GM18508 (cell line): ENCODE measurements around the gene URI1.
"Not testable (repeated sequence)": the region's sequence is repeated elsewhere in the genome, so short reads cannot be mapped to it uniquely, and the experiment has no call there.

Source experiments
- ATAC-seq: cut with Tn5 transposase; IDR thresholded peaks from one replicate; pipeline ENCODE4 v1.9.1; 2021; ENCODE audit warnings: moderate number of reproducible peaks; ENCODE audit not compliant: insufficient read depth, unreplicated experiment

URI1 gene

DNA sequence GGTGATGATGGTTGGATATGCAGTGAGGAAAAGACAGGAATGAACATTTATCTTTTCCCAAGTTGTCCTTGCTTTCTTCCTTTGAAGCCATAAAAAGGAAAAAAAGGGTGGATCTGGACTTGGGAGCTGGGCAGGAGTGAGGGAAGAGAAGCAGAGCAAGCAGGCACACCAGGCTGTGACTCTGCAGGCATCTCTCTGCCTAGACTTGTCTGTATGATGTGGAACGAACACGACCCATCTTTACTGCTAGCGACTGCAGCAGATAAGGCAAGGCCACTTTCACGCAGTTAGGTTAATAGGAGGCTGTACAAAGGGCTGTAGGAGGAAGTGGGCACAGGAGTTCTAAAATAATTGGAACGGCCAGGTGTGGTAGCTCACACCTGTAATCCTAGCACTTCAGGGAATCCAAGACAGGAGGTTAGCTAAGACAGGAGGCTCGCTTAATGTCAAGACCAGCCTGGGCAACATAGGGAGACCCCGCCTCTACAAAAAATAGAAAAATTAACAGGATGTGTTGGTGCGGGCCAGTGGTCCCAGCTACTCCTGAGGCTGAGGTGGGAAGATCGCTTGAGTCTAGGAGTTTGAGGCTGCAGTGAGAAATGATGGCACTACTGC, 961 bp upstream of the URI1 start:
- no peak for ATAC-seq

GRCh38 chr19:29942404-29943261, 594 bp downstream of the URI1 start:
- no peak for ATAC-seq

DNA sequence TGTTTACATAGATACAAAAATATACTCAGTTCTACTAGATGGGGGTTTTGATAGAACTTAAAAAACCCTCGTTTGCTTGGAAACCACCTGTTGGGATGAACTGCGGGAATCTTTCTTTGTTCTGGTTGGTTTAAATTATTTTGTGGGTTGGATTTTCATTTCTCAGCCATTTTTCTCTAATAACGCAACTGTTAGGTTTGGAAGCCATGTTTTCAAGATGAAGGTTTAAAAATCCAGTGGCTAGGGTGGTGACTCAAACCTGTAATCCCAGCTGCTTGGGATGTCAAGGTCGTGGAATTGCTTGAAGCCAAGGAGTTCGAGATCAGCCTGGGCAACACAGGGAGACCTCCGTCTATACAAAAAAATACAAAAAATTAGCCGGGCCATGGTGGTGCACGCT, 1.6 kb downstream of the URI1 start:
- no peak for ATAC-seq

DNA sequence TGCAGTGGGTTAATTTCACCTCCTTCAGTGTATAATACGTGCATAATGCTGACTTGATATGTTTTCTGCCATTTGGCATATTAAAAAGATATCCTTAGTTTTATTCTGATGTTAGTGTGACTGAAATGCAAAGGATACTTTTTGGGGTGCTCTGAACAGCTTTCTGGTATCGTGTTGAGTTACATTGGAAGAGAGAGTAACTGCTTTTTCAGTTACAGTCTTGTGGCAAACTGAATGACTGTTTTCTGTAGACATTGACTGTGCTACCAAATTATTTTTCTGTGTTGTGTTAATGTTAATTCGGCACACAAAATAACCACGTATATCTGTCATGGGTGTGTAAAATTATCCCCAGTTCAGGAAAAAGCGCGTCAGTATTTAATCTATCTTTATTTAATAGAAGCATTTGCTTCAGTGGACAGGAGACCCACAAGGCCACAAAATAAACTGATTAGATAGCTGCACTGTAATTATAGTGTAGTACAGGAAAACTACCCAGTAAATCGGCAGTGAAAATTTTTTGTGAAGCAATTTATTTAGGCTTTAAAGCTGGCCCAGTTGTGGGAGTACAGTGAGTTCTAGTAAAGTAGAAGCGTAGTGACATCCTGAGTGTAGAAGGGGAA, 2.5 kb downstream of the URI1 start:
- ATAC-seq: no peak

- ATAC-seq: no peak
Observed at GRCh38 chr19:29945017-29945416, 3.0 kb downstream of the URI1 start.

- no peak for ATAC-seq
Observed at GRCh38 chr19:29945433-29945832, 3.4 kb downstream of the URI1 start.

- no peak for ATAC-seq
Observed at GRCh38 chr19:29946645-29947044, 4.6 kb downstream of the URI1 start.

DNA sequence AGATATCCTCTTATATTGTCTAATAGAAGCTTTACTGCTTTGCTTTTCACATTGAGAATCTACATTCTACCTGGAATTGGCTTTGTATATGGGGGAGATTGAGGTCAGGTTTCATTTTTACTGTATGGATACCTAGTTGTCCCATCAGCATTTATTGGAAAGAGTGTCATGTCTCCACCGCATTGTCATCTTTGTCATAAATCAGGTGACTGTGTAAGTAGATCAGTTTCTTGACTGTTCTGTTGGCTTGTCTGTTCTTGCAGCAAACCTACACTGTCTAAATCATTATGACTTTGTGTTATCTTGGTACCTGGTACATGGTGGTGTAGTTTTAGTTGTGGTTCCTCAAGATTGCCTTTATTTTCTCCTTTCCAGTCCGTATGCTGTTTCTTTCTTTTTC, 5.8 kb downstream of the URI1 start:
- no peak for ATAC-seq

DNA sequence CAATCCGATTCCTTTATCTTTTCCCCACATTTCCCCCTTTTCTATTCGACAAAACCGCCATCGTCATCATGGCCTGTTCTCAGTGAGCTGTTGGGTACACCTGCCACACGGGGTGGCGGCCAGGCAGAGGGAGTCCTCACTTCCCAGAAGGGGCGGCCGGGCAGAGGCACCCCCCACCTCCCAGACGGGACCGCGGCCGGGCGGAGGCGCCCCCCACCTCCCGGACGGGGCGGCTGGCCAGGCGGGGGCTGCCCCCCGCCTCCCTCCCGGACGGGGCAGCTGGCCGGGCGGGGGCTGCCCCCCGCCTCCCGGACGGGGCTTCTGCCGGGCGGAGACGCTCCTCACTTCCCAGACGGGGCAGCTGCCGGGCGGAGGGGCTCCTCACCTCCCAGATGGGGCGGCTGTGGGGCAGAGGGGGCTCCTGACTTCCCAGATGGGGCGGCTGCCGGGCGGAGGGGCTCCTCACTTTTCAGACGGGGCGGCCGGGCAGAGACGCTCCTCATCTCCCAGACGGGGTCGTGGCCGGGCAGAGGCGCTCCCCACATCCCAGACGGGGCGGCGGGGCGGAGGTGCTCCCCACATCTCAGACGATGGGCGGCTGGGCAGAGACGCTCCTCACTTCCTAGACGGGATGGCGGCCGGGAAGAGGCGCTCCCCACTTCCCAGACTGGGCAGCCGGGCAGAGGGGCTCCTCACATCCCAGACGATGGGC, 6.9 kb downstream of the URI1 start:
- not testable (repeated sequence) for ATAC-seq

DNA sequence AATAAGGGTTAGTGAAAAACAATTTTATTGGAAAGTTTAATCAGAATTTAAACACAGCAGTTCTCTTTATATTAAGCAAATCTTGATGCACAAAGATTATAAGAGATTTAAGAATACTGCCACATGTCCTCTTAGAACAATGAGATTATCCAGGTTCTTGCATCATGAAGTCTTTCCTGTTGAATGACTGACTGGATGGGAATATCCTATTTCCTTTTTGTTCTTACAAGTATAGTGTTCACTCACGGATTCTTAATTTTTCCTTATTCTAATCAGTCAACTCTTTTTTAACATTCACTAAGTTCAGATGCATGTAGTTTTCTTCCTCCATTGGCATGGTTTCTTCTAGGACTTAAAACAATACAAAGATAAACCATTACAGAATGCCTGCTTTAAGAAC, 10.1 kb downstream of the URI1 start:
- no peak for ATAC-seq

DNA sequence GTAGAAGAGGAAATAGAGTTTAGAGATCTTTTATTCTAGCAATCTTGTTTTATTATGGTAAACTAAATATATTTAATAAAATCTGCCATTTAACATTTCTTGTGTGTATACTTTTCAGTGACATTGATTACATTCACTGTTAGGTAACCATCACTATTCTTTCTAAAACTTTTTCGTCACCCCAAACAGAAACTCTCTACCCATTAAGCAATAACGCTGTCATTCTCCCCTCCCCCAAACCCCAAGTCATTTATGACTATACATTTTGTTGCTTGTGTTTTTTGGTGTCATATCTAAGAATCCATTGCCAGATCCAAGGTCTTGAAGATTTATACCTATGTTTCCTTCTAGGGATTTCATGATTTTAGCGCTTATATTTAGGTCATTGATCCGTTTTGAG, 10.6 kb downstream of the URI1 start:
- no peak for ATAC-seq

- no peak for ATAC-seq
Observed at GRCh38 chr19:29953352-29954247, 11.6 kb downstream of the URI1 start.

DNA sequence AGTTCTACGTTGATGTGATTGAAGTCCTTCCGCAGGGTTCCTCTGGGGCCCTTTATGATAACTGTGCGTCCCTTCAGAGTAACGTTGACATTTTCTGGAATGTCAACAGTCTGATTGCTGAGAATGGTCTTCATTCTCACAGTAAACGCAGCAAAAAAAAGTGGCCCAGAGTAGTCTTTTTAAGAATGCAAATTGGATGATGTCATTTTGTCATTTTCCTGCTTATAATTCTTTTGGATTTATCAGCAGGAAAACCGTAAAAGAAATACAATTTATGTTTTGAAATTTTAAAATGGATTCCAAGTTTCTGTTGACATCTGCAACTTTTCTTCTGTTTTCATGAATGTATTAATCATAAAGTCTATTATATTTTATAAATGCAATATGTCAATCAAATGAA, 14.8 kb downstream of the URI1 start:
- ATAC-seq: no peak

DNA sequence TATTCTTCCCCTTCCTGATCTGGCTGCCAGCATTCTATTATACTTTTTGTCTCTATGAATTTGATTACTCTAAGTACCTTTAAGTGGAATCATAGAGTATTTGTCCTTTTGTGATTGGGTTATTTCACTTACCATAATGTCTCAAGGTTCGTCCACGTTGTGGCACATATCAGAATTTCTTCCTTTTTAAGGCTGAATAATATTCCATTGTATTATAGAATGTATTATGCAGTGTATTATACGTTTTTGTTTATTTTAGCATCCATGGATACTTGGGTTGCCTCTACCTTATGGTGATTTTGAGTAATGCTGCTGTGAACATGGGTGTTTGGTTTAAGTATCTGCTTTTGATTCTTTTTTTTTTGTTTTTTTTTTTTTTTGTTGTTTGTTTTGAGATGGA, 19.3 kb downstream of the URI1 start:
- no peak for ATAC-seq

DNA sequence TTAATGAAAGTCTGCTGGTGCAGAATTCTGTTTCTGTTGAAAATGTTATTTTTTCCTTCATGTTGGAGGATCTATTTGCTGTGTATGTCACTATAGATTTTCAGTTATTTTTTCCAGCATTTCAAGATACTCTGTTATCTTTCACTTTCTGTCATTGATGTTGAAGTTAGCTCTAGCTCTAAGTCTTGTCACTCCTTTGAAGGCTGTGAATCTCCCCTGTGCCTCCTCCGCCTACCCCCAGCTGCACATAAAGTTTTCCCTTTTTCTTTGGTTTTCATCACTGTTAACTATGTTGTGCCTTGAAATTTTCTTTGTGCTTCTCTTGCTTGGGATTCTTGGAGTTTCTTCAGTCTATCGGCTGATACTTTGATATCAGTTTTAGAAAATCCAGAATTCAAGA, 20.8 kb downstream of the URI1 start:
- ATAC-seq: no peak

DNA sequence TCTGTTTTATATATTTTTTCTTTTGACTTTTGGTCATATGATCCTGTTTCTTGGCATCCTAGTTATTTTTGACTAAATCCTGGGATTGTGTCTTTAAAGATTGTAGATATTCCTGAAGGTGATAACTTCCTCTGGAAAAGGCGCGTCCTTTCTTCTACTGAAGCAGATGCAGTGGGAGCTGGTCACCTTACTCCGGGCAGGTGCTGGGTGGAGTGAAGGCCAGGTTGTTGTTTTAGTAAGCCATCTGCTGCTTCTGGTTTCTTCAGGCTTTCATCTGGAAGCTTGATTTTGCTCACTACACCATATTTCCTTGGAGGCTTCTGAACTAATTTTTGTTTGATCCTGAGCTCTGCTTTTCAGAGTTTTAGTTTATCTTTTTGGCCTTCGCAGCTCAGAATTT, 21.5 kb downstream of the URI1 start:
- ATAC-seq: no peak

- ATAC-seq: no peak
Observed at GRCh38 chr19:29964171-29964570, 22.1 kb downstream of the URI1 start.

GRCh38 chr19:29965492-29965891, 23.5 kb downstream of the URI1 start:
- no peak for ATAC-seq

- not testable (repeated sequence) for ATAC-seq
Observed at GRCh38 chr19:29966142-29966541, 24.1 kb downstream of the URI1 start.
